Fibroblast of lung (primary cell): ENCODE results near the gene SHKBP1.

Experiments used
- EZH2 ChIP-seq: IDR thresholded peaks from 2 replicates; pipeline ENCODE4 v1.5.1; 2012; ENCODE audit warnings: low read length, control low read depth, mild to moderate bottlenecking; ENCODE audit errors: missing control alignments
- TF ChIP-seq, protein P1 (sequence below), 2 donors: IDR thresholded peaks in 1 of 2; conservative IDR thresholded peaks in 1 of 2; 1 replicate in 1 of 2; 2 replicates in 1 of 2; pipeline ENCODE4 v1.5.1; 2011 to 2012; ENCODE audit warnings: low read length in 2 of 2, control low read depth in 1 of 2, inconsistent platforms in 1 of 2, low read depth in 1 of 2, mild to moderate bottlenecking in 1 of 2

DNA sequence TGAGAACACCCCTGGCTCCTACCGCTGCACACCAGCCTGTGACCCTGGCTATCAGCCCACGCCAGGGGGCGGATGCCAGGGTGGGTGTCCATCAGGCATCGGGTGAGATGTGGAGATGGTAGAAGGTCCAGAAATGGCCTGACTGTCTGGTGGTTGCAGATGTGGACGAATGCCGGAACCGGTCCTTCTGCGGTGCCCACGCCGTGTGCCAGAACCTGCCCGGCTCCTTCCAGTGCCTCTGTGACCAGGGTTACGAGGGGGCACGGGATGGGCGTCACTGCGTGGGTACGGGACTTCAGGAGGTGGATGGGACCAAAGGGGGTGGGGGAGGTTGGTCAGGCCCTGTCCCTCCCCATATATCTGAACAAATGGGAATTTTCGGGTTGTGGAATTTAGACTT, 40.3 kb downstream of the SHKBP1 start:
- TF ChIP-seq, protein P1, sequence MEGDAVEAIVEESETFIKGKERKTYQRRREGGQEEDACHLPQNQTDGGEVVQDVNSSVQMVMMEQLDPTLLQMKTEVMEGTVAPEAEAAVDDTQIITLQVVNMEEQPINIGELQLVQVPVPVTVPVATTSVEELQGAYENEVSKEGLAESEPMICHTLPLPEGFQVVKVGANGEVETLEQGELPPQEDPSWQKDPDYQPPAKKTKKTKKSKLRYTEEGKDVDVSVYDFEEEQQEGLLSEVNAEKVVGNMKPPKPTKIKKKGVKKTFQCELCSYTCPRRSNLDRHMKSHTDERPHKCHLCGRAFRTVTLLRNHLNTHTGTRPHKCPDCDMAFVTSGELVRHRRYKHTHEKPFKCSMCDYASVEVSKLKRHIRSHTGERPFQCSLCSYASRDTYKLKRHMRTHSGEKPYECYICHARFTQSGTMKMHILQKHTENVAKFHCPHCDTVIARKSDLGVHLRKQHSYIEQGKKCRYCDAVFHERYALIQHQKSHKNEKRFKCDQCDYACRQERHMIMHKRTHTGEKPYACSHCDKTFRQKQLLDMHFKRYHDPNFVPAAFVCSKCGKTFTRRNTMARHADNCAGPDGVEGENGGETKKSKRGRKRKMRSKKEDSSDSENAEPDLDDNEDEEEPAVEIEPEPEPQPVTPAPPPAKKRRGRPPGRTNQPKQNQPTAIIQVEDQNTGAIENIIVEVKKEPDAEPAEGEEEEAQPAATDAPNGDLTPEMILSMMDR (conservative IDR thresholded peaks at IDR 0.05 in 1 of 2, IDR thresholded peaks at IDR 0.05 in 1 of 2; ENCODE audit: low read depth in 1 of 2, low read length in 2 of 2), result no peak
- no peak for TF ChIP-seq EZH2
